GM18508 (cell line): ENCODE data around the gene PCDHGC5.

Experiments
- ATAC-seq: cut with Tn5 transposase; IDR thresholded peaks from one replicate; pipeline ENCODE4 v1.9.1; 2021; ENCODE audit warnings: moderate number of reproducible peaks; ENCODE audit not compliant: insufficient read depth, unreplicated experiment

PCDHGC5 gene

DNA sequence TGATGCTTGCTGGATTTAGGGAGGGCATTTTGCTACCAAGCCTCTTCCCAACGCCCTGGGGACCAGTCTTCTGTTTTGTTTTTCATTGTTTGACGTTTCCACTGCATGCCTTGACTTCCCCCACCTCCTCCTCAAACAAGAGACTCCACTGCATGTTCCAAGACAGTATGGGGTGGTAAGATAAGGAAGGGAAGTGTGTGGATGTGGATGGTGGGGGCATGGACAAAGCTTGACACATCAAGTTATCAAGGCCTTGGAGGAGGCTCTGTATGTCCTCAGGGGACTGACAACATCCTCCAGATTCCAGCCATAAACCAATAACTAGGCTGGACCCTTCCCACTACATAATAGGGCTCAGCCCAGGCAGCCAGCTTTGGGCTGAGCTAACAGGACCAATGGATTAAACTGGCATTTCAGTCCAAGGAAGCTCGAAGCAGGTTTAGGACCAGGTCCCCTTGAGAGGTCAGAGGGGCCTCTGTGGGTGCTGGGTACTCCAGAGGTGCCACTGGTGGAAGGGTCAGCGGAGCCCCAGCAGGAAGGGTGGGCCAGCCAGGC lies 23.0 kb downstream of the PCDHGC5 start:
- no peak for ATAC-seq

DNA sequence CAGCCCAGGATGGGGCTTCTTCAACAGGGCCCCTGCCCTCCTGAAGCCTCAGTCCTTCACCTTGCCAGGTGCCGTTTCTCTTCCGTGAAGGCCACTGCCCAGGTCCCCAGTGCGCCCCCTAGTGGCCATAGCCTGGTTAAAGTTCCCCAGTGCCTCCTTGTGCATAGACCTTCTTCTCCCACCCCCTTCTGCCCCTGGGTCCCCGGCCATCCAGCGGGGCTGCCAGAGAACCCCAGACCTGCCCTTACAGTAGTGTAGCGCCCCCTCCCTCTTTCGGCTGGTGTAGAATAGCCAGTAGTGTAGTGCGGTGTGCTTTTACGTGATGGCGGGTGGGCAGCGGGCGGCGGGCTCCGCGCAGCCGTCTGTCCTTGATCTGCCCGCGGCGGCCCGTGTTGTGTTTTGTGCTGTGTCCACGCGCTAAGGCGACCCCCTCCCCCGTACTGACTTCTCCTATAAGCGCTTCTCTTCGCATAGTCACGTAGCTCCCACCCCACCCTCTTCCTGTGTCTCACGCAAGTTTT lies 23.6 kb downstream of the PCDHGC5 start:
- ATAC-seq = no peak

DNA sequence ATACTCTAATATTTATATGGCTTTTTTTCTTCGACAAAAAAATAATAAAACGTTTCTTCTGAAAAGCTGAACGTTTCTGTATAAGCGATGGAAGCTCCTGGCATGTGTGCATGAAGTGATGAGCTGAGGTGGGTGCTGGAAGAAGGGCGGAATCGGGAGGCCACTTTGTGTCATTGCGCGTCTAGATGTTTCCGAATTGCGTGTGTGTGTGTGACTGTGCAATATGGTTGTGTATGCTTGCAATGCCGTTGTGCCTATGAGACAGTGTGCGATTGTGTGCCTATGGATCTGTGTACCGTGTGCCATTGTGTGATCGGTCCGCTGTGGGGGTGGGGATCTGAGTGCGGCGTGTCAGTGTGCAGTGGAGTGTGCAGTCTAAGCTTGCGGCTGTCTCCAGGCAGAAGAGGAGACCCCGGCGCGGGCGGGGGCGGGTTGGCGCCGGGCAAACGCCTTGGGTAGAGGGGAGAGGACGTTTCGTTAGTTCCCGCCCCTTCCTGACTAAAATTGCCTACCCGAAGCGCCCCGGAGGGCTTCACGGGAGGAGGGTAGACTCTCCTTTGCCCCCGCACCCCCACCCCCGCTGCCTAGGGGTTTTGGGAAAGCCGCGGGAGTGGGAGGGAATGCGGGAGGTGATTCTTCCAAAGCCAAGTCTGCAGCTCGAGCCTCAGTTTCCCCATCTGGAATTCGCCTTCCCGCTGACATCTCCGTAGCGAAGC lies 24.2 kb downstream of the PCDHGC5 start:
- ATAC-seq = no peak

DNA sequence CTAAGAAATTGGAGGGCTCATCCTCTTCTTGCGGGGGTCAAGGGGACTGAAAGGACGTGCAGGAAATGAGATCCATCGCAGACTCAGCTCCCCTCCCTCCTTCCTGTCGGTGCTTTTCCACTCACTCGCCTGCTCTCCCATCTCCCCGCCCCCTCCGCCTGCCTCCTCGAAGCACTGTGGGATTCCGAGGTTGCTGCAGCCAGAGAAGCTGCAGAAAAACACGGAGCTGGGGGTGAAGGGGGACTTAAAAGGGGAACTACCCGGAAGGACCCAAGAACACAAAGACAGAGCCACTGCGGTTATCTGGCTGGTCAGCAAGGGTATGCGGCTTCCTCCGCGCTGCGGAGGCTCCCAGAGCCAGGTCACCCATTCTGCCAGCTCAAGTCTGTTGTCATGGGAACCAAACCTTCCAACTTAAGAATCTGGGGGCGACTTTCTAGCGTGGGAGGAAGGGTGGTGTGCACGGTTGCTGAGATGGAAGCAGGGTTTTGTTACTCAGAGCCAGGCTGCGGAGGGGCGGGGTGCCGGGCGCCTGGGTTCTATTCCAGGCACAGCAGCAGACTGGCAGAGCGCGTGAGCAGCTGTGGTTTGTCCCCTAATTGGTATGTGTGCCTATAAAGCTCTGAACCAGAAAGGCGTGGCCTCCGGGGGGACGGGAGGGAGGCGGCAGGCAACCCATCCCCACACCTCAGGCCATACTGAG lies 24.9 kb downstream of the PCDHGC5 start:
- ATAC-seq = no peak

DNA sequence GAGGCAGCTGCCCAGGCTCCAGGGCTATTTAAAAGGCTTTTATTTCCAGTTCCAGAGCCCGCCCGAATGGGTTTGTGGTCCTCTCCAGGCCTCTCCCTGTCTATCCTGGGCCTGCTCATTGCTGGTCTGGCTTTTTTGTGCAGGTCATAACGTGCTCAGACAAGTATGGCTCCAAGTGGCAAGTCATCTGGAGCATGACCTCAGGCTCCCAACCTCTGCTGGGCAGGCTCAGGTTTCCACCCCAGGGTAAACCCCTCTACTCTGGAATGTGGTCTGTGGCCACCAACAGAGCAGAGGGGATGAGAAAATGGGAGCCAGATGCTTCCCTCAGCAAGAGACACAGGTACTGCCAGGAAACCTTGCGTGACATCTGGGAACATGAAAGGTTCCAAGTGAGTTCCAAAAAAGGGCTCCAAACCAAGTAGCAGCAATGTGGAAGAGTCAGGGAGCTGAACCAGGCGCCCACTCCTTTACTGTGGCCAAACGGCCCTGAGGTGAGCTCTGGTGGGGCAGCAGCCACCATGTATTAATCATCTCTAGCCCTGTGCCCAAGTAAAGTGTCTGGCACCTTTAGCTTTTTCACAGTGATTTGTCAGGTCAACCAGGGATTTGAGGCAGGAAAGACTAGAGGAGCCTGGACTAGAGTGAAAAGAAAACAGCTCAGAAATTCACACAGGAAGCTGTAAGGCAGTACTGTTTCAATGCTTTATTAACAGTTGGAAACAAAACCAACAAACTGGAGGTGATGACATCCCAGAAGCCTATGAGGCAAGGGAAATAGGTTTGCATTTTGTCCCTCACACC lies 25.7 kb downstream of the PCDHGC5 start:
- ATAC-seq = no peak

DNA sequence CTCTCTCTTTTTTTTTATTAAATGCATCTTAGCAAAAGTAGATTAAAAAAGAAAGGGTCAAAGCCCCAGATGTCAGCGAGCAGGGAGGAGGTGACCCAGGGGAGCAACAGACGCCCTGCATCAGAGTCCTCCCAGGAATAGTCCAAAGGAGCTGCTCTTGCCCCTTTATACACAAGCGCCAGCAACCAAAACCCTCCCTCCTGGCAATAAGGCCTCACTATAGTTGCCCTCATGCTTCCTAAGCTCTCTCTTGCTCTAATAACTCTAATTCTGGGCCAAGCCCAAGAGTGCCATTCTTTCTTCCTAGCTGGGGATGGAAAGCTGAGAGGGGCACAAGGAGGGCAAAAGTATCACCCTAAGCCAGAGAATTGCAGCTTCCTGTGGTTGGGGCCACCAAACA lies 26.3 kb downstream of the PCDHGC5 start:
- ATAC-seq = no peak

DNA sequence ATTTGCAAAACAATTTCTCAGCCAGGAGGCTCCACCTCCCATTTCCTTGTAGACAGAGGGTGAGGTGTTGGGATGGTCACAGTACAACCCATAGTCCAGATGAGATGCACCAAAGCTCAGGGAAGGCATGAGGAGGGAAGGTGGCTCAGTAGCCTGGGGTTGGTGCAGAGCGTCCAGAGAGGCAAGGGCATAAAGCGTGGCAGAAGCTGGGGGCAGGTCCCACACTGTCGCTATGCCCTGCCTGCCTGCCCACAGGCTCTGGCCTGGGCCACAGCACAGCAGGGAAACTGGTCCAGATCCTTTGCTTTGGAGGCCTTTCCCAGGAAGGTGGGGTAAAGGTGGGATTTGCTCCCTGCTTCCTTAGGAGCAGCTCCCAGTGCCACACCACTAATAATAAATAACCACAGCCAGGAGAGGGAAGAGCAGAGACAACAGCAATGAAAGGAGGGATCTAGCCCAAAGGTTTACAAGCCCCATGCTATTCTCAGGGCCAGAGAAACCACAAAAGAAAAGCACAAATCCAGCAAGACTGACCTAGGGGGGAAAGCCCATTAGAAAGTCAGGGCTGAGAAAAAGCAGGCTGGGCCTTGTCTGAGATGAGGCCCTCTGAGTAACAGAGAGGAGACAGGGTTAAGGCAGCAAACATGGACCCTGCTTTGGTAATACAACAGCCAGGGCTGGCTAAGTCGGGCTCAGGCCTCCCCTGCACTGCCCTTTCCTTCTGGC lies 27.2 kb downstream of the PCDHGC5 start:
- ATAC-seq = no peak

DNA sequence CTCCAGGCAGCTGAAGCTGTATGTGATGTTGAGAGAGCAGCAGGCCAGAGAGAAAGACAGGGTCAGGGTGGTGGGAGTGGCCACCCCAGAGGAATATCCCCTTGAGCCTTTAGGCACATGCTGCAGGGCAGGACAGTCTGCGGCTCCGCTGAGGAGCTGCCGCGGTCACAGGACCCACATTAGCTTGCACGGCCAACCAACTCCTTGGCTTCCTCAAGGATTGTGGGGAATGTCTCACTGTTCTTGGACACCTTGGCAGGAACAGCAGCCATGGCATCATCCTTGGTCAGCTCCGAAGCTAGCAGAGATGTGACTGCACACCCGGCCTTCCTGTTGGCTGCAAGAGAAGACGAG lies 27.8 kb downstream of the PCDHGC5 start:
- no peak for ATAC-seq

DNA sequence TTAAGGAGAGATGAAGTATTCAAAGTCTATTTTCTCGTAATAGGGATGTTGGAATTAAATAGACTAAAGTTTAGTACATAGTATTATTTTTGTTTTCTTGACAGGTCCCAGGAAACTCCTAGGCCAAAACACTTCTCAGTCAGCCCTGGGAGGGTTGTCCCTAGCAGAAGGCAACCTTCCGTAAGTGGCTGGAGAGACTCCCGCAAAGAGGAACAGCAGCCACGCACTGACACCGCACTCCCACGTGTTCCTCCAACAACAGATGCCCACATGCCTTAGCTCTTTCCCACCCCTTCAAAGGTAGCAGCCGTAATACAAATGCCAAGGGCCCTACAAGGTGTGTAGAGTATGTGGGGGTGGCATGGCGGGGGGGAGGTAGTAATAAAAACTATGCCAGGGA lies 28.4 kb downstream of the PCDHGC5 start:
- no peak for ATAC-seq

DNA sequence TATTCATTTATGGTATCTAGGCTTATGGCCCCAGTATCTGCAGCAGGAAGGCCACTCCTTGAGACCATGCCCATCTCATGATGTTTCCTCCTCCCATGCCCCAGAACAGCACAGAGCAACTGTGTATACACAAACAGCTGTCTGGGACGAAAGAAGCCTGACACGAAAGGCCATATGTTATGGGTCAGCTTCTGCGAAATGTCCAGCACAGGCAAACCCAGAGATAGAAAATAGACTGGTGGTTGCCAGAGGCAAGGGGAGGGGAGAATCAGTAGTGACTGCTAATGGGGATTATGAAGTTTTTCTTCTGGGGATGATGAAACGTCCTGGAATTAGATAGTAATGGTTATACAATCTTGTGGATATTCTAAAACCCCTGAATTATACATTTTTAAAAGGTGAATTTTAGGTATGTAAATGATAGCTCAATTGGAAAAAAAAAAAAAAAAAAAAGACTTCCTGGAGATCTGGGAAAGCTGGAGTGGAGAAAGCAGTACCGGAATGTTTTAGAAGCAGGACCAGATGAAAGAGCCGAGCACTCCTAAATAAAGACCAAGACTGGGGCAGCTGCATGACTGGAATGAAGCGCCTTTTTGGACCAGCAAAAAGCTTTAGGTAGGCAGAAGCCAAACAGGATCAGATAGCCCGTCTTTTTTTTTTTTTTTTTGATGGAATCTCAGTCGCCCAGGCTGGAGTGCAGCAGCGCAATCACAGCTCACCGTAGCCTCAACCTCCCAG lies 29.2 kb downstream of the PCDHGC5 start:
- no peak for ATAC-seq

DNA sequence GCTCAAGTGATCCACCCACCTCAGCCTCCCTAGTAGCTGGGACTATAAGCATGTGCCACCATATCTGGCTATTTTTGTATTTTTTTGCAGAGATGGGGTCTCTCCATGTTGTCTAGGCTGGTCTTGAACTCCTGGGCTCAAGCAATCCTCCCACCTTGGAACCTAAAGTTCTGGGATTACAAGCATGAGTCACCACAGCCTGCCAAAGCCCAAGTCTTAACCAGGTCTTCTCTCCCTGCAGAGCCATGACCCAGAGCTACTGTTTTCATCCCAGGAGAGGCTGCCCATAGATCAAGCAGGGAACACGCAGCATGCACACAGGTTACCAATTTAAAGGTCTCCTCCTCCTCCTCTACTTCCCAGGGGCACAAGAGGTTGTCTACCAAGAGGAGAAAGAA lies 29.7 kb downstream of the PCDHGC5 start:
- no peak for ATAC-seq

DNA sequence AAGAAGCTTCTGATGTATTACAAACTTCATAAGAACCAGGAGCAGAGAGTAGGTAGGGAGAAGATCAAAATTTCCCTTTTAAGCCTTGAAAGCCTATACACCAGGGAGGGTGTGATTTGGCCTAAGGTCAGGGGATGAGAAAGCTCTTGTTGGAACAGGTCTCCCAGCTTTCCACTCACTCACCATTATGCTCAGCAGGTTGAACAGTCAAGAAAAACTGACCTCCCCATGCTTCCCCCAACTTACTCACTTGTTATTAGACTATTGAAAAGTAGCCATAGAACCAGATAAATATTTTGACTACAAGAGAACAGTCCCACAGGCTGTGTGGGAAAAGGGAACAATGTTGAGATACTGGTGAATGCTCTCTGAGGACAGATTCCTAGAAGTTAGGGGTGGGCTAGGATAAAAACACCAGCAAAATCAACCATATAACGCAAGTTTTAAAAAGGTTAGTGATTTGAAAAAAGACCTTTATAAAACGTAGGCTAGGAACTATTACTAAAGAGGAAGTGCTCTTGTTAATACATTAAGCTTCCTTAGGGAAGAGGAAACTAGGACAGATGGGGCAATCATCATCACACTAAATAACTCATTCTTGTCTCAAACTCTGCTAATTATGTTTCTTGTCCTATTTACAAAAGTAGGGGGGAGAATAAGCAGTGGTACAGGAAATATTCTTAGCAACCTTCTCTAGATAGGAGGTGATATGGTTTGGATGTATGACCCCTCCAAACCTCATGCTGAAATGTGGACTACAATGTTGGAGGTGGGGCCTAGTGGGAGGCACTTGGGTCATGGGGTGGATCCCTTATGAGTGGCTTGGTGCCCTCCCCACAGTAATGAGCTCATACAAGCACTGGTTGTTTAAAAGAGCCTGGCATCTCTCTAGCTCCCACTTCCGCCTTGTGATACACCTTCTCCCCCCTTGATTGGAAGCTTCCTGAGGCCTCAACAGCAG lies 31.0 kb downstream of the PCDHGC5 start:
- no peak for ATAC-seq

DNA sequence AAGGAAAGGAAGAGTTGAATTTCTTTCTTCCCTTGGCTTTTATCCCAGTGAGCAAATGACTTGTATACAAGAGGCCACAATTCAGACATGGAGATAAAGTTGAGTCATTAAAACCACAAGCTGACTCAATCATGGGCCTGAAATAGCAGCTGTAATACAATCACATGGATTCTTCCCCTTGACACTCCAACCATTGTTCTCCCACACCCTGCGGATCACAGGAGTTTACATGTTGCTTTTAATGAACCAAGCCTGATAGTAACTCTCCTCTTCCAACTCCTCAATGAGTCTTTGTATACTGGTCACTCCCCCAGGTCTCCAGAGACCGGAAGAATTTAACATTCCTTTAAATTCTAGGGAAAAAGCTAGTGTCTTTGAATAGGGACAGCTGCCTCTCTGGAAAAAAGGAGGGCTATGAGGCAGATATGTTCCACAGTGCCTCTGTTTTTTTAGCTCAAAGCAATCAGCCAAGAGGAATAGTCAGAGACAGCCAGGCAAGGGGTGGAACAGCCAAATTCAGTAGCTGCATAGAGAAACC lies 32.4 kb downstream of the PCDHGC5 start:
- ATAC-seq = no peak

DNA sequence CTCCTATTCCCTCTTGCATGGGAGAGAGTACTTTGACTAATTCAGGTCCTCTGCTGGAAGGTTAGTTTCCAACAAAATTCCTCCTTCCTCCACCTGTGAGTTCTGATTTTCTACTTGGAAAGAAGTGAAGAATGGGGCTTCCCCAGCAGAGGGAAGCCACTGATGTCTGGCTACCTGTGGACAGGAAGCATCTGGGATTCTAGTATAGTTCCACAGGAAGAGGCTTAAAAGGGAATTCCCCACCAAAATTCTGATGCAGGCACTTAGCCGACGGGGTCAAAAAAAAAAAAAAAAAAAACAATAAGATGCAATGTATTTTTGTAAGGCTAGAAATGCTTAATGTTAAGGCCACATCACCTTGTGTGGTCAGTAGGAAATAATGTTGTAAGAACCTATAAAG lies 33.4 kb downstream of the PCDHGC5 start:
- ATAC-seq = no peak

DNA sequence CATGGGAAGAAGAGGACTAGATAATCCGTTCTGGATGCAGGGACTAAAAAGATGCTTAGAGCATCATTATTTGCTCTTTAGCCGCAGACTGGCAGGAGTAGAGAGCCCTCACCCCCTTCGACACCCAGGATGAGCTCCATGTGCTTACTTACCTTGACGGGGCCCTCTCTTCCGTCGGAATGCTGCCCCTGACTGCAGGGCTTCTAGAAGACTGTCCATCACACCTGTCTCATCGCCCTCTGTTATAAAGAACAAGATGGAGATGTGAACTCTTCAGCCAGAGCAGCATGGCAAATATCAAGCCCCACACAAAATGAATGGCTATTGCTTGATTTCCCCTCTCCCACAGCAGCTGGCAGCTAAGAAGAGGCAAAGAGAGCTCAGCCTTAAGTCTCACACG lies 35.1 kb downstream of the PCDHGC5 start:
- no peak for ATAC-seq

DNA sequence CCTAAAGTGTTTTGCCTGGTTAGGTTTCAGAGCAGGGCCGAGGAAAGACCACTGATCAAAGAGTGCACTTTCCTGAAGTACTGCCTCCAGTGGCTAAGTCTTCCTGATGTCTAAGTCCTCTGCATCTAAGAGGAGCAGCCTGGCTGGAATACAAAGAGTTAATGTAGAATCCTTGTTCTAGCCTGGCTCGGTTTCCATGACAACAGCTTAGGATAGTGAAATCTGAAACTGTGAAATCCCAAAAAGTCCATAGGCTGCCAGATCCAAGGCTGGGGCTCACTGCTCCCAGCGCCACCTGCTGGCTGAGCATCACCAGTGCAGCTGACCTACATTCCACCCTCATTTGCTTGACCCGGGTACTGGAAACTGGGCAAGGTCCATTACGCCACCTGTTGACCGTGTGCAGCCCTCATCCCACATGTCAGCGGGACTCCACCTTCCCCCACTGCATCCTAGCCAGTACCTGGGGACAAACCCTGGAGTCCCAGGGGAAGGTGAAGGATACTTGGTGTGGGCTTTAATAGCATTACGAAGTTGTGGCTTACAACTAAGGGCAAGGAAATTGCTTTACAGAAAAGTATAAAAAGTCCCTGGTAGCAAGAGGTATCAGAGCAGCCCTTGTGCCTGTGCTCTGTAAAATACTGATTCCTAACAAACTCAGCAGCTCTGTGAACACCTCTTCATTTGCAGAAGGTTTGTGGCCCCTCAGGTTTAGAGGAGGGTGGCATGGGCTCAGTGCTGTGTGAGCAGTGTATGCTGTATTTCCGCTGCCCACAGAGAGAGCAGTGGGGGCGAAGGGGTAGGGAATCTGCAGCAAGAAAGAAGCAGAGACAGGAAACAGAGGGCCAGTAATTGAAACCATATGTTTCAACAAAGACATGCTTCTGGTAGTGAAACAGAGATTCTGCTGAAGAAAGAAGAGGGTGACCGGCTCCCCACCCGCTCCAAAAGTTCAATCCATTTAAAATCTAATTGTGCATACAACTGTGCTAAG lies 36.0 kb downstream of the PCDHGC5 start:
- ATAC-seq = peak; percentile 68

DNA sequence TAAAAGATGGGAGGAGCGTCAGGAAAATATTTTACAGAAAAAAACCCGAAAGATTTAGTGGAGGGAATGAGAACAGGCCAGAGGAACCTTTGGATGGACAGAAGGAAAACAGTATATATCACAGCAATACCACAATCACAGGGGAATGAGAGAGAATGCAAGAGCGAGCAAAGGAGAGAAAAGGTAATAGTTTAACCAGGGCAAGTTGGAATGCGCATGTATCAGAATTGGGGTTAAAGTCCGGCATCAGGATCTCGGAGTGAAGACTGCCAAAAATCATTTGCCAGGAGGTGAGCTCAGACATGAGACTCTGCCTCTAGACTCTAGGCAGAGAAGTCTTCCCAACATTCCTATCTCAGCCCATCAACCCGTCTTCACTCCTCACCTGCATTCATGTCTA lies 36.8 kb downstream of the PCDHGC5 start:
- ATAC-seq = no peak
